SKM-1 treated with dmso at 0.1 percent for 144 hours (cell line): ENCODE measurements around the gene STUM.
"Not testable (repeated sequence)": the region's sequence is repeated elsewhere in the genome, so short reads cannot be mapped to it uniquely, and the experiment has no call there.

Experiments
- DNase-seq: peaks from one replicate; lab custom pipeline; 2025; ENCODE audit not compliant: unreplicated experiment; lab: John Stamatoyannopoulos, UW

The STUM gene

DNA sequence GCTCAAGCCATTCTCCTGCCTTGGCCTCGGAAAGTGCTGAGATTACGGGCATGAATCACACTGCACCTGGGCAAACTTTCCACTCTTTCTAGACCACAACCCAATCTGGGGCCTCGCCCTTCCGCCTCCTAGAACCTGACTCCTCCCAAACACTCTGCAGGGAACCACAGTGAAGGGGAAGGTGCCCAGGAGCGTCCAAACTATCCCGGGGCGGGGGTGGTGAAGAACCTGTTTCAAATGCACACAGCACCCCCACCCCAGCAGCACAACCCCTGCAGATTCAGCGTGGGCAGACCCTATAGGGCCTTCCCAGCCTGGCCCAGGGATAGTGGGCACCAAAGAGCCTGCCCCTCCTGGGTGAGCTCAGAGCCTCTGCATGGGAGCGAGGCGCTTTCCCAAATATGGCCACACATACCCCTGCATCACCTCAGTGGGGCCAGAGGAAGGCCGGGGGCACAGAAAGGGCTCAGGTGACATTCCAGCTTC lies 86.9 kb downstream of the STUM start:
- no peak for DNase-seq

DNA sequence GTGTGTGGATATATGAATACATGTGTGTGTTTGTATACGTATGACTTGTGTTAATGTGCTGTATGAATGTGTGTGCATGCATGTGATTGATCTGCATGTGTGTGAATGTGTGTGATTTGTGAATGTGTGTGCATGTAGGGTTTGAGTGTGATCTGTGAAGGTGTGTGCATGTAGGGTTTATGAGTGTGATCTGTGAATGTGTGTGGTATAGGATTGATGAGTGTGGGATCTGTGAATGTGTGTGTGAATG lies 88.2 kb downstream of the STUM start:
- DNase-seq = no peak

DNA sequence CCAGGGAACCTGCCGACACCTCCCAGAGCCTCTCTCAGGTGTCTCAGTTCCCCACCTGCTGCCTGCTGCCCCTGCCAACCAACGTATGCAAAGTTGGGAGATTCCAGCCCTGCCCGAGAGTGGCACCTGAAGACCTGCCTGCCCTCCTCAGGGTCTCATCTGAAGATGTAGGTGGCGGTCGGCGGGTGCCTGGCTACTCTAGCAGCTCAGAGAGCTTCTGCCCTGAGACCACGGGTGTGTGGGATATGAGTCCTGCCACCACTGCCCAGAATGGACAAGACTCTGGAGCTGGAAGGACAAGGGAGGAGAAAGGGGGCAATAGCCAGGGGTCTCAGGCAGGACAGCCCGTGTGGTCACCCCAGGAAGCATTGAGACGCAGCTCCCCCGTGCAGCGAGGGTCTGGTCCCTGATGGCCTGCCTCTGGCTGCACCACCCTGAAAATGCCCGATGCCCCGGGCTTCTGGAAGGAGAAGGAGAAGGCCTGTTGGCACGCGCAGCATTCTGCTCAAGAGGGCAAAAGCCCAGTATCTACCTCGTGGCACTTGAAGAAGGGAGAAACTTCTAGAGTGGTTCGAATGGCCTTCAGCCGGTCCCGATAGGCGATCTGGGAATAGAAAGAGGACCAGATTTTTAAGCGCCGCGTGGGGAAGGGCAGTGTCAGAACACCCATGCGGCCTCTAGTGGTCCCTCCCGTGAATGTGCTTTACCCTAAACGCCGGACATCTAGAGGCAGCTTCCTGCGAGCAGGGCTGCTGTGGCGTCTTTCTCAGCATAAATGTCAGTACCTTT lies 88.8 kb downstream of the STUM start:
- DNase-seq = no peak

DNA sequence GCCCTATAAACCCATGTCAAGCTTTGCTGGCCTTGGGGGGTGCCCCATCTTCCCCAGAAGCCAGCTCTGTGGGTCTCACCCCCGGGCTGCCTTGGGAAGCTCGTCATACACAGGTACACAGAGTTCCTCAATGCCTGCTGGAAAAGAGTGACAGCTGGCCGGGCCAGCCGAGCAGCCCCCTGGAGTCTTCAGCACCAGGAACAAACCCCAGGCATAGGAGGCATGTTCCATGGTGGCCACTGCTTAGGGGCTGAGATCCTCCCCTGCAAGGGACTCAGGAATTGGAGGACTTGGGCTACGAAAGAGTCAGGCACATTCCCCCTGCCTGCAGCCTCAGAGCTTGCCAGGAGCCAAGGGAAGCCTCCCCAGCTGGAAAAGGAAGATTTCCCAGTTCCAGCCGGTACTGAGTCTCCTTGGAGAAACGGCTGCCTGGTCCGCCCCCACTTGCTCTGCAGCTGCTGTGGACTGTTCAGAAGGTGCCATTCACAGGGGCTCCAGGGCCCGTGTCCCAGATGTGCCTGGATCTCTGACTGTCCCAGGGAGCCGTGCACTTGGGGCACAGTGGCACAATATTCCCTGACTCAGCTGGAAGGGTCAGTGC lies 89.5 kb downstream of the STUM start:
- no peak for DNase-seq

DNA sequence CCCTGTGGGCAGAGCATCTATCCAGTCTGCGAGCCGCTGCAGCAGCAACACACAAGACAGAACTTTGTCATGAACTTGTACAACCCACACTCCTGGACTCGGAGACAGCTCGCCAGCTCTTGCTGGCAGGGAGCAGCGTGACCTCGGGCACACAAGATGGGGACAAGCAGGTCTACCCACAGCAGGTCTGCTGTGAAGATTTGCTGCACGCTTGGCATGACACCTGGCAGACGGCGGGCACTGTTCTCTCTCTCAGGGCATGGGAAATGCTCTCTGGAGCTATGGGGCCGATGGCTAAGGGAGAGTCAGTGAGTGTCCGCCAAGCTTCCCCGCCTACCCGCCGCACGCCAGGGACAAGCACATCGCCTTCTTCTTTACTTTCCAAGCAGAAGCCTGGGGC lies 90.0 kb downstream of the STUM start:
- no peak for DNase-seq

DNA sequence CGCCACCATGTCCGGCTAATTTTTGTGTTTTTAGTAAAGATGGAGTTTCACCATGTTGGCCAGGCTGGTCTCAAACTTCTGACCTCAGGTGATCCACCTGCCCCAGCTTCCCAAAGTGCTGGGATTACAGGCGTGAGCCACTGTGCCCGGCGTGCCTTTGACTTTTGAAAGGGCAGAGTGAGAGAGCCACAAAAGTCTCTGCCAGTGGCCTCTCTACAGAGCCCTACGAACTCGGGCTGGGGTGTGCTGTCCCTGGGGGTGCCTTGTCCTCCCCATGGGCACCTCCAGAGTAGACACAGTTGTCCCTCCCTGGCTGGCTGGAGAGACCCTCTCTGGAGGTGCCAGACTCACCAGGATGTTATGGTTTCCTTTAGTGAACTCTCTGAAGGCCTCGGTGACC lies 90.6 kb downstream of the STUM start:
- not testable (repeated sequence) for DNase-seq

DNA sequence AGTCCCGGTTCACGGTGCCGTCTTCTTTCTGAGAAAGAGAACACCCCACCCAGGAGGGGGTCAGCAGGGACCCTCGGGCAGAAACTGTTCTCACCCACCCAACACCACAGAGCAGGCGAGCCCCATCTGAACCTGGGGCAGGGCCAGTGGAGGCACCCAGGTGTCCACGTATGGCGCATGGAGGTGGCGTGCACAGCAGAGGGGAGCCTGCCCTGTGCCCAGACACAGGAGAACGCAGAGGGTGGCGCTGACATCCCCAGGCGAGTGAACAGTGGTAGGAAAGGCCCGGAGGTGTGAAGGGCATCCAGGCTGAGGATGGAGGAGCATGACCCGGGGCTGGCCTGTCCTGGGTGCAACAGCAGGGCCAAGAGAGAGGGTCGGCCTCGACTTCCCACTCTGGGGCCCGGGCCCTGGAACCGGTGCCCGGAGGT lies 91.1 kb downstream of the STUM start:
- no peak for DNase-seq

DNA sequence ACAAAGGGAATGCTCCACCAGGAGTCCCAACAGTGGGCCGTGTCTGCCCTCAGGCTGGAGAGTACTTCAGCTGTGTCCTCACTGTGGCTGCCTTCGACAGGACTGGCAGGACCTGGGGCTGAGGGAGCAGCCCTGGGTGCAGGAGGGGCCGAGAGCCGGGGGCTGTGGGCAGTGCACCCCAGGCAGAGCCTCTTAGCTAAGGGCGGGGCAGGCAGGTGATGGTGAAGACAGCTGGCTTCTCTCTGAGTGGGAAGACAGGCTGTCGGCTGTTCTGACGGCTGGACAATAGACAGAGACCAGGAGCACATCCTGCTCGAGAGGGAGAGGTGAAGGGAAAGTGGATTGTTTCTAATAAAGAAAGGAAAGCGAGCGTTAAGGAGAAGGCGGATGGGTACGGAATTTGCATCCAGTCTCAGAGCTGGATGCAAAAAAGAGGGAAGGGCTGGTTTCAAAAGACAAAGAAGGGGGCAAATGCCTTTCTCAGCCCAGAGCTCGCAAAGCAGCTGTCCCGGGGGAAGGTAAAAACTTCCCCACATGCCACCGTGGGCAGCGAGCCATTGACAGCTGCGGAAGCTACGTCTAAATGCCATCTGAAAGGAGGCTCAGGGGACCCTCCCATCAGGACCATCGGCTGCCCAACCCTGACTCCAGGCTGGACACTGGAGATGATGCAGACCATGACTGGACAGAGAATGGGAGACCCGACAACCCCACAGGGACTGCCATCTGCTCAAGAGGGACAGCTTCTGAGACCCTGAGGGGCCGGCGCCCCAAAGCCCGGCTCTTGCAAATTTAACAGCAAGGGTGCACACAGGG lies 92.0 kb downstream of the STUM start:
- no peak for DNase-seq

DNA sequence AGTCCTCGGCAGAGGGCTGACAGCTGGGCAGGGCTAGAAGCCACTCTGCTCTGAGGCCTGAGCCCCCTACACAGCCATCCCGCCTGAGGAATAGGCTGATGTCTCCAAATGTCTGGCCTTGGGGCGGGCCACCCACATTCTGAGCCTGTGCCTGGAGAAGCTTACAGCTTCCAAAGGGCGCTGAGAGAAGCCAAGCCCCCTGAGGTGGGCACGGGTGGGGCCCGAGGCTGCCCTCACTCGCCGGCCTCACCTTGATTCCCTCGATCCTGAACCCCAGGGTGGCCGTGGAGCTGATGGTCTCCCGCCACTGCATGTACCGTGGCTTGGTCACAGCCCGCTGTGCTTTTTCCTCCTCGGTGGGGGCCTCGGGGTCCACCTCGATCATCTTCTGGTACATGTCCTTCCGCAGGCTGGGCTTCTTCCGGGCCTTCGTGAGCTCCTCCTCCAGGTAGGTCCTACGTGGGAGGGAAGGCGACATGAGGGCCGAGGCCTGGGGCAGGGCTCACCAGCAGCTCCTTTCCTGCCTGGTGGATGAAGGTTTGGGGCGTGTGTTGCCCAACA lies 93.2 kb downstream of the STUM start:
- no peak for DNase-seq

DNA sequence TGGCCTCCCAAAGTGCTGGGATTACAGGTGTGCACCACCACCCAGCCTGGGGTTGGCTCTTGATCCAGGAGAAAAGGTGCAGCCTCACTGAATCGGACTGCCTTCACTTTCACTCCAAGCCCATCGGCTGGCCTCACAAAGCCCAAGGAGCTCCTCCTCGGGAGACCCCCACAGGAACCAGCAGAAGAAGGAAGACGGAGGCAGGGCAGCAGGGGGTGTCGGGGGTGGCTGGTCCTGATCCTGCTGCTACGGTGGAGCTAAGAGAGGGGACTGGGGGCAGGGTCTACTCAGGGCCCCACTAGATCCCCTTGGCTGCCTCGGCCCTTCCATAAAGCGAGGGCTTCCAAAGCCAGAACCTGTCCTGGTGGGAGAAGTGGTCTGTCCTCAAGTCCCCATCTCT lies 93.9 kb downstream of the STUM start:
- no peak for DNase-seq

DNA sequence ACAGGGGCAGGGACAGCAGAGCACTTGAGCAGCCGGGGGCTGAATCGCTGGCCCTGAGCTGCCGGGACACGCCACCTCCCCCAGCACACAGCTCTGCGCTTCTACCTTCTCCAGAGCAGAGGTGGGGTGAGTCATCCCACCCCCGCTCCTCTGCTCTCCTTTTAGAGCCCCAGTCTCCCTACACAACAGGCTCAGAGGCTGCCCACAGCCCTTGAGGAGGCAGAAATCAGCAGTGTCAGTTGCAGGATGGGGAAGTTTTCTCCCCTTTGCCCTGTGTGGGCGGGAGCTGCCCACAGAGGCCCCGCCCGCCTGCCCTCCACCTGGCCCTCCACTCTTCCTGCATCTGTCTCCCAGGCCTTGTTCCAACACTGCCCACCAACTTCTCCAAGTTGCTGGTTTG lies 94.6 kb downstream of the STUM start:
- DNase-seq = peak; percentile 97

DNA sequence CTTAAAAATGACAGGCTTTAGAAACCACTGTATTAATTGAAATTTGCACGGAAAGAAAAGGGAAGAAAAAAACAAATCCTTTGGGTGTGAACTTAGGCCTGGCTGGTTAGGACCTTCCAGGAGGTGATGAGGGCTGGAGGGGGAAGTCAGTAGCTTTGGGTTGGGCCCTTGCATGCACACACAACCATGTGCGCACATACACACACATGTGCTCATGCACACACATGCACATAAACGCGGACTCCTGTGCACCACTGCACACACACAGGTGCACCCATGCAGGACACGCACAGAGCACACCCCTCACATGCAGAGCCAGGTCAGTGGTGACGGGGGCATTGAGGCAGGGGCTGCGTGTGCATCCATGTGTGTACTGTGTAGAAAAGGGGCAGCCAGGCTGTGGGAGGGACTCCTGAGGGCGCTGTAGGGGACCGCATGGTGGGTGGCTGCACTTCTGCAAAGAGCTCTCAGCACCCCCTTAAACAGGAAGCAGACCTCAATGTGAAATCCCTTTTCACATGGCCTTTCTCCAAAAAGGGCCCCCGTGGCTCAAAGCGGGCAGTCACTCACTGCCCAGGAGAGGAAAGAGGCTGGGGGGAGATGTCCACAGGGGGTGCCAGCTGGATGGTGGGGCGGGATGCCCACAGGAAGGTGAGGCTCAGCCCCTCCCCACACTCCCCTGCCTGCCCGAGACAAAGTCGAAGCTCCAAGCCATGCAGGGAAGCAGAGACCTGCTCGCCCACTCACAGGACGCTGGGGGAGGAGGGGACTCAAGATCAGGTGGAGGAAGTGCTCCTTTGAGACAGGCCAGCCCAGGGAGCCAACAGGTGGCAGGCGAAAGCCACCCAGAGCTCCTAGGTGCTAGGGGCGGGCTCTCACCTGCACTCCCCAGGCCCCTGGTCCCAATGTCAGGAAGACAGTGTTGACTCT lies 95.3 kb downstream of the STUM start:
- DNase-seq = peak; percentile 86

DNA sequence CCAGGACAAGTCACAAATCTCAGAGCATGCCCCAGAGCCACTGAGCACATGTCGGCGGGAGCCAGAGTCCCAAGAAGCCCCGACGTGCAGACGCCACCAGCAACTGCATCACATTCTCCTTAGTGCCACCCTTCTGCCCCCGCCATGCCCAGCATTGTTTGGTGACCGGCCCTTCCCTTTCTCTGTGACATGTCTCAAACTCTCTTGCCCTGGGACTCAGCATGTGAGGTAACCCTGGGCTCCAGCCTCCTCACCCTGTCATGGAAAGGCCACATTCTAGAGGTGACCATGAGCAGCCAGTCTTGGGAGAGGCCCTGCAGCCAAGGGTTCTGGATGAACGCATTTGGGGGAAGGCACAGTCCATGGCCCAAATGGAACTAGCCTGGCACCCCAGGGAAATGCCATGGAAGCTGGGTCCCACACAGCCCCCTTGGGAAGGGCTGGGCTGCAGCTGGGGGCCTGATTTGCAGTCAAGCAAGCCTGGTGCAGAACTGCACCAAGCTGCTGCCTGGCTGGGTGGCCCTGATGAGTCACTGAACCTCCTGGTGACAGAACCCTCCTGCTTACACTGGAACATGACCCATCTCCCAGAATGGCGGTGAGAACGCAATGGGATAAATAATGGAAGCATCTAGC lies 96.1 kb downstream of the STUM start:
- DNase-seq = no peak

DNA sequence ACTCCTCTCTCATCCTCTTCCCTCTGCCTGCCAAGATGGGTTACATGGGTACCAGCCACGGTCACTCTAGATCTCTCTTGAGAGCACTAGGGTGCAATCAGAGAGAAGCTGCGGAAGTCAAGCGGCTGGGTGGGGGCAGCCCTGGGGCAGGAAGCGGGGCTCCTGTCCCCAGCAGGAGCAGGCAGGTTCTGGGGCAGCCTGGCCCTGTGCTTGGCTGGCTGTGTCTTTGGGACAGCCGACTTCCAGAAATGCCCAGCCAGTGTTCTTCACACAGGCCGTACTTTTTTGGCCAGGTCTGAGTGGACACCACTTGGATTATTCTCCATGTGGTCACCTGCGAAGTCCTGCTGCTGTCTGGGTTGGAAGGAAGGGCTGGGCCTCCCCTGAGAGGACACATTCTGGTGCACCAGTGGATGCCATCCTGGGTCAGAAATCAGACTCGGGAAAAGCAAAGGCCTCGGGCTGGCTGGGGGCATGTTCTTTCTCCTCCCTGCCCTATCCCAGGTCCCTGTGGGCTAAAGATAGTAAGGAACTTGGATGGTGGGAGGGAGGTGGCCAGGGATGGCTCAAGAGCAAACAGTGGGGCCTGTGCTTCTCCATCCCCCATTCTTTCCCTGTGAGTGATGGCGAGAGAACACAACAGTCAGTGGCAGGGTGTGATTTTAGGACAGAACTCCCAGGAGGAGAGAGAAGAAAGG lies 96.9 kb downstream of the STUM start:
- DNase-seq = no peak

DNA sequence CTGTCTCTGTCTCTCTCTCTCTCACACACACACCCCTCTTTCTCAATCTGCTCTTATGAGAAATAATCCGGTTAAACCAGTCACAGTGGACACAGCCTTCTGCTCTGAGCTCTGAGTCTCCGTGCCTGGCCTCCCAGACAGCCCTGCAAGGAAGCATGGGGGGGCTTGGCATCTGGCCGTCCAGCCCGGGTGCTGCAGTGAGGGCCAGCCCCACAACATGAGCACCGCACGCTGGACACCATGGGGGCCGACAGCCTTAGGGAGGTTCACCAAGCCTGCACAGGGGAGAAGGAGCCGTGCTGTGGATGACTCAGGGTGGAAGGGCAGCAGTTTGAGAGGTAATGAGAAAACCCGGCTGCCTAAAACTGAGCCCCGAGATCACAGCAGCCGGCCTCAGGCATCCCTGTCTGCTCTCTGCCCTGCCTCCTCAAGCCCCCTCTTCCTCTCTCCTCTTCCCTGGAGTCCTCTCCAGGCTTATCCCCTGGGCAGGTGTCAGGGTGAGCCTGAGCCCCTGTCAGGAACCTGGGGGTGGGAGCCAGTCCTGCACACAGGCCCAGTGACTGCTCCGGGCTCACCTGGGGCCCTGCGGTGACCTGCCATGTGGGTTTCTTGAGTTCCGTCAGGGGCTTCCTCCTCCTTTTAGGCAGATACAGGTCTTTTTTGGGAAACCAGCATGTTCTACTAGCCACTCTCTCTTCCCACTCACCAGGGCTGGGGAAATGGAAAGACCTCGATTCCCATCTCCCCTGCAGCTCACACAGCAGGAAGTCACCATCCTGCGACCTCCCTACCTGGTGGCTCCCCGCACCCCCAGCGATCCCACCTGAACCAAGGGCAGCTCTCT lies 97.7 kb downstream of the STUM start:
- DNase-seq = no peak

DNA sequence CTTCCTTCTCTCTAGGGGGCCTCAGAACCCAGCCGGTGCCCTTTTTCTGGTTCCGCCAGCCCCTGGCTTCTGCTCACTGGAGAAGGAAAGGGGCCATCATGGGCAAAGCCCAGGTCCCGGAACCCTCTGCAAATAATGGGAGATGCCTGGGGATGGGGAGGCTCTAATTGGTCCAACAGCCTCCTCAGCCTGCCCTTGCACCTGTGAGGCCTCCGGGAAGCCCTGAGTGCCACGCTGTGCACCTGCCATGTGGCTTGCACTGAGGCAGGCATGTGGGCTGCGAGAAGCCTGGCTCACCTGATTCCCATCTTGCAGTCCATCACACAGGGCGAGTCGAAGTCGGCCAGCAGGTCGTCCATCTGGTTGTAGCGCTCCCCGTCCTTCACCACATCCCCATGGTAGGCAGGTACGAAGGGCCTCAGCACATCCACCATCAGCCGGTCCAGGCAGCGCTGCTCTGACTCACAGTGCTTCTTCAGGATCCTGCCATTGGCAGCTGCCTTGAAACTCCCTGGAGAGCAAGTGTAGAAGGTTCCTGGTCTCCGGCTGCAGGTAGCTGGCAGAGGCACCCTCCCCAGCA lies 98.4 kb downstream of the STUM start:
- DNase-seq = no peak

DNA sequence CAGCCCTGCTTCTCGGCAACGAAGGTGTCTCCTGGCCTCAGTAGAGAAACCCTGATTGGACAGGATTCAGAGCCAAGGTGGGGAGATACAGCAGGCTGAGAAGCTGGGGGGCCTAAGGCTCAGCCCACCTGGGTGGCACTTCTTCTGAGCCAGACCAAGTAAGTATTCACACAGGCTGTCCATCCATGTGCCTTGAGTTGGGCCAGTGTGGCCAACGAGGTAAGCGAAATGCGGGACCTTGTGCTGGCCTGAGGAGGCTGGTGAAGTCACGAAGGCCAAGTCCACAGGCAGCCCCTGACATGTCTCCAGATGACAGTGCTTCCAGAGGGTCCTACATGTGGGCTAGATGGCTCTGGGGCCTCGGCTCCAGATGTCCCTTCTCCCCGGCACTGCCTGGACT lies 99.2 kb downstream of the STUM start:
- no peak for DNase-seq

DNA sequence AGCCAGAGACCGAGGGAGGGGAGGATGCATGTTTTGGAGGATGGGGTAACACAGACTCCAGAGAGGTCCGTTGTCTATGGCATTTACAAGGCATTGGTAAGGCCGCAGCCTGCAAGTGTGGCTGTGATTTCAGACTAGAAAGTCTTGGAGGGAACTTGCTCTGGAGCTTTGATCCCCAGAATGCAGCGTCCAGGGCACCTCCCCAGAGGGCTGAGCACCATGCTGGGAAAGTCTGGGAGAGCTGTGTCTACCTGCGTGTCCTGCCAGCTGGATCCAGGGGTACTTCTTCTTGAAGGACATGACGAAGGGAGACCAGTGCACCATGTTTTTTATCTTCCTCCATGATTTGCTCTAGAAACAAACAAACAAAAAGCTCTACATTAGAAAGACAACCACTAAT lies 99.9 kb downstream of the STUM start:
- no peak for DNase-seq
